ENCODE data around the gene C2CD3.

Gene C2CD3

DNA sequence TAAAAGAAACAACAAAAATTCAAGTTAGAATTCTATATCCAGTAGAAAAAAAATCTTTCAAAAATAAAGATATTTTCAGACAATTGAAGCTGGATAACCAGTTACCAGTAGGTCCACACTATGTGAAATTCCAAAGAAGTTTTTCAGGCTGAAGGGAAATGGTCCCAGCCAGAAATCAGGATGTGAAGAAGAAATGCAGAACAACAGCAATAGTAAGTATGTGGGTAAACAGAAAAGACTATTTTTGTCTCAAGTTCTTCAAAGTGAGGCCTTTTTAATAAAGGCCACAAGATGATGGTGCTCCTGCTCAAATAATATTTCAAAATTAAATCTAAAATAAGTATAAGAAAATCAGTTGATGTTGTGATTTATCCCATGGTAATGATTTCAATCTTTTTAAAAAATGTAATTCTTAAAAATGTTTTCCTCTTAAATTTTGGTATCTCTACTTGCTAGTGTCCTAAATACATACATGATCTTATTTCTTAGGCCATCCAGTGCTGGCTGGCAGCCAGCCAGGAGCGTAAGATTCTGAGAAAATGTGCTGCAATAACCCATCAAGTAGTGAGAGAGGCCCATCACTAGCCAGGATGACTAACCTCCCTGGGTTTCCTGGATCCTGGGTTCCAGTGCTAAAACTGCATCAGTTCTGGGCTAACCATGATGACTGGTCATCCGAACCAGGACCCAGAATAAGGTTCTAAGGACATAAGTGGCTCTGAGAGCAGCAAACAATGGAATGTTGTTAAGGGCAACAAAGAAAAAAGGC is 146.4 kb downstream of the C2CD3 start:
- in situ Hi-C loops (cut with HindIII; ENCODE audit: low sequenced_read_pairs), result no loop called here

GRCh38 chr11:74023276-74023675 is 147.5 kb downstream of the C2CD3 start:
- in situ Hi-C loops (cut with HindIII; ENCODE audit: low sequenced_read_pairs), result no loop called here

DNA sequence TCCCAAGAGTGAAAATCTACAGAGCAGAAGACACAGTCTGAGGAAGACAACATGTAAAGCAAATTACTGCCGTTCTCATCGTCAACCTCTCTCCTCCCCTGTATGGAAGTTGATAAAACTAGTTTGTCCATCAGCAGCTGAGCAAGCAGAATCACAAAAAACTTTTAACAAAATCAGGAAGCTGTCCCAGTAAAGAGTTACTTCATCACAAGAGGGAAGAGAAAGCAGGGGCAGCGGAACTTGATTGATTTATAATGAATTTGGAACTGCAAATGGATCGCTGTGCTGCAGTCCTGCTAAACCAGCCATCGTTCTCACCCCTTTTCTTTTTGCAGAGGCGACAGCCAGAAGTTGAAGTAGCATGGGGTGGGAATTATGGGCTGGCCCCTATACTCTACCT is 148.3 kb downstream of the C2CD3 start:
- in situ Hi-C loops (cut with HindIII; ENCODE audit: low sequenced_read_pairs), result no loop called here

DNA sequence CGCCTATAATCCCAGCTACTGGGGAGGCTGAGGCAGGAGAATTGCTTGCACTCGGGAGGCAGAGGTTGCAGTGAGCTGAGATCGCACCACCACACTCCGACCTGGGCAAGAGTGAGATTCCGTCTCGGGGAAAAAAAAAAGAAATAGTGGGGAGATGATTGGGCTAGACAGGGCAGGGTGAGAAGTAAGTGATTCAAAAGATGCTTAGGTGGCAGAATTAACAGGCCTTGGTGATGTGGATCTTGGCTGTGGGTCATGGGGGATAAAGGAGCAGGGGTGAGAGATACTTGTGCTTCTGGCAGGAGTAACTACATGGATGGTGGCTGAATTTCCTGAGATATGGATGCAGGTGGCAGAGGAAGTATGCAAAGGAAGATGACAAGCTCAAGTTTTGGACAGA is 148.8 kb downstream of the C2CD3 start:
- in situ Hi-C loops (cut with HindIII; ENCODE audit: low sequenced_read_pairs), result no loop called here

- in situ Hi-C loops (cut with HindIII; ENCODE audit: low sequenced_read_pairs), result no loop called here
Measured at GRCh38 chr11:74020539-74020938, 150.3 kb downstream of the C2CD3 start.

DNA sequence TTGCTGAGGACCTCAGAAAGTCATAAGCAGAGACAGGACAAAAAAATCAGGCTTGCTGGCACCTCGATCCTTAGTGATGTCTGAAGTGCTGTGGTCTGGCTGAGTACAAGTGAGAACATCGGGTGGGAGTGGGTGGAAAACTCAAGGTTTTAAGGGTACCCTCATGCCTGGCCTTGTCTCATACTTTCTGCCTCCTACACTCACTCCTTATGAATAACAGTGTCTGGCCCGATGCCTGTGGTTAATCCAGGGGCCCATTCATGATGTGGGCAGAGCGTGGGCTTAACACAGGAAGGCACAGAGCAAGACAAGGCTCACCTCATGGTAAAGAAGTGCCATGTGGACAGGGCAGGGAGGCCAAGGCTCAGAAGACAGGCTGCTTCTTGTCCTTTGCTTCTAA is 150.9 kb downstream of the C2CD3 start:
- in situ Hi-C loops (cut with HindIII; ENCODE audit: low sequenced_read_pairs), result no loop called here

DNA sequence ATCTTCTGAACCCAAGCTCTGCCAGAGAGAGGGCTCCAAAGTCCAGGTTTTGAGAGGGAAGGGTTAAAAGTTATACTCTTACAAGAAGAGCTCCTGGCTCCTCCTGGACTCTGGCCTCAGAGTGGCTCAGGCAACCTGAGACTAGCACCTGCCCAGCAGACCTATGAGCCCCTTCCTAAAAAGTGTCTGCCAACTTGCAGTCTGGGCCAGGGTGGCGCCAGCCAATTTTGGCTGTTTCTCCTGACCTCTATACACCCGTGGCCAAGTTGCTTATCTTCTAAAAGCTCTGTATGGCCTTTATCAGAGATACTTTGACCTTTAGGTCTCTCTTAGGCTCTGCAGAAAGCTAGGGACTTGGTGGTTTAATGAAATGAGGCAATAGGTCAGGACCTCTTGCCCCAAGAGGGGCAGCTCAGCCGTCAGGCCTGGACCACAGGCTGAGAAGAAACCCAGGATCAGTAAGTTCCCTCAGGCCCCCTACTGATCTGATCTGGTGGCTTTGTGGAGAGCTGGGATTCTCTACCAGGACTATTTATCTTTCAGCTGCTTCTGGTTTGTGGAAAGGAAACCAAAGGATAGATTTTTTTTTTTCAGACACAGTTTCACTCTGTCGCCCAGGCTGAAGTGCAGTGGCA is 151.6 kb downstream of the C2CD3 start:
- in situ Hi-C loops (cut with HindIII; ENCODE audit: low sequenced_read_pairs), result no loop called here

- in situ Hi-C loops (cut with HindIII; ENCODE audit: low sequenced_read_pairs), result no loop called here
Measured at GRCh38 chr11:74018331-74019005, 152.3 kb downstream of the C2CD3 start.

- in situ Hi-C loops (cut with HindIII; ENCODE audit: low sequenced_read_pairs), result no loop called here
Measured at GRCh38 chr11:74017631-74018030, 153.2 kb downstream of the C2CD3 start.

GRCh38 chr11:74015919-74016684 is 154.7 kb downstream of the C2CD3 start:
- in situ Hi-C loops (cut with HindIII; ENCODE audit: low sequenced_read_pairs), result no loop called here

DNA sequence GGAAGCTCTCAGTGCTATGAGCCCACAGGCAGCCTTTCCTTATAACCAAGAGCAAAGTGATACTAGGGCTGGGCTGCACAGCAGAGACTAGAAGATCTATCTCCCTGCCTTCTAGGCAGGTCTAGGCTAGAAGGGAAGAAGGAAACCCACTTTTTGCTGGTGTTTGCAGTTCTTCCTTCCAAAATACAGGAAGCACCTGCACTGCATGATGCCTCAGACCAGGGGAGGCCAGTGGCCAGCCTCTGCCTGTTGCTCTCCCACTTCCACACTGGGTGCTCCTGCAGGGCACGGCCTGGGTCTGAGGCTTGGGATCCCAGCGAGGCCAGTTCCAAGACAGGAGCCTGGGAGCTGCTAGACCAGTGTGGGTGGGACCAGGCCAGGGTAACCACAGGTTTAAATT is 155.9 kb downstream of the C2CD3 start:
- in situ Hi-C loops (cut with HindIII; ENCODE audit: low sequenced_read_pairs), result no loop called here

DNA sequence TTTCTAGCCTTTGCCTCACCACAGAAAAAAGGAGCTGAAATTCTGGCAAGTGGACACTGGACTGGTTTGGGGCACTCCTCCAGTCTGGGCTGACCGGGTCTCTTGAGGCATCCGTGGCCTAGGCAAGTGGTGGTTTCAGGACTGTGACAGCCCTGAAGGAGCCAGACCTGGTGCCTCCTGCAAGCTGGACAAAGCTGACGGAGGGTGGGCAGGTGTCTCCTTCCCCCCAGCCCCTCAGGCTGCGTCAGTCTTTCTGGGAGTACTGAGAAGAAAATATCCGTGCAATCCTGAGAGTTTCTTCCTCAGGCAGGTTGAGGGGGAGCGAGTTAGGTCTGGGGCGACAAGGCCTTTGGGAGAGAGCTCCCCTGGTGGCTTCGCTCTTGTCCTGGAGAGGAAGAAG is 157.7 kb downstream of the C2CD3 start:
- in situ Hi-C loops (cut with HindIII; ENCODE audit: low sequenced_read_pairs), result no loop called here

GRCh38 chr11:74012074-74012809 is 158.6 kb downstream of the C2CD3 start:
- in situ Hi-C loops (cut with HindIII; ENCODE audit: low sequenced_read_pairs), result no loop called here

GRCh38 chr11:74011360-74012073 is 159.3 kb downstream of the C2CD3 start:
- in situ Hi-C loops (cut with HindIII; ENCODE audit: low sequenced_read_pairs), result no loop called here

DNA sequence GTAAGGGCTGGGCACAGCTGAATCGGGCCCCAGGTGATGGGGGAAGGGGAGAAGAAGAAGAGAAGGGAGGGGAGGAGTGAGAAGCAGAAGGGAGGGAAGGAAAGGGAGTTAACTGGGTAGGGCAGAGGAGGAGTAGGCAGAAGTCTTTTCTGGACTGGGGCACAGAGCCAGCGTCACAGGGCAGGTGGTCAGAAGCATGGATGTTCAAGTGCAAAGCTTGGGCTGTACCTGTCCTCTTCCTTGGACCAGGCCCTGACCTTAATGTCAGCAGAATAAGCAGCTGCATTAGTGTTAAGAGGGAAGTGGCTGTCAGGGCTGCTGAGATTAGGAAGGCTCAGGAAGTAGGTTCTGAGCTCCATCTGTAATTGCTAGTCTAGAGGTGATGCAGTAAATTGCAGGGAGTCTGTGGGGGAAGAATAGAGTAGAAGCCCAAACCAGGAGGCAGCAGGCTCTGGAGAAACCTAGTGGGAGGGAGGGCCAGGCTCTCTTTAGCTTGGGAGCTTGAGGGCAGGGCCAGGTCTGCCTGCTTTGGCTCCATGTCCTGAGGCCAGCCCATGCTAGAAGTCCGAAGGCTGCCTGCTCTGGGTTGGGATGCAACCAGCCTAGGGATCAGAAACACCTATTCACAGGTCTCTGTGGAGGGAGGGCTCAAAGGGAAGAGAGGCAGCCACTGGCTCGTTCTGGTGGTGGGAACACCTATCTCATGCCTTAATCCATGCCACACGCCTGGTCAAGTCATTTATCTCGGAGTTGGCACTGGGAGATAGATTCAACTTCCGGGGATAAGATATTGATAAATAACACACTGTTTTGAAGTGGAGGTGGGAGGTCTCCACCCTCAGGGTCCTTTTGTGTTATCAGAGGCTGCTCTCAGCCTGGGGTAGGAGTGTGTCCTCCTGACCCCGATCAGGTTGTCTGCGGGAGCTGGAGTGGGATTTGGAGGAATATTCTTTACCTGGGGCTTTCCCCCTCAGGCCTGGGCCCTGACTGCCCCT is 160.2 kb downstream of the C2CD3 start:
- in situ Hi-C loops (cut with HindIII; ENCODE audit: low sequenced_read_pairs), result no loop called here

DNA sequence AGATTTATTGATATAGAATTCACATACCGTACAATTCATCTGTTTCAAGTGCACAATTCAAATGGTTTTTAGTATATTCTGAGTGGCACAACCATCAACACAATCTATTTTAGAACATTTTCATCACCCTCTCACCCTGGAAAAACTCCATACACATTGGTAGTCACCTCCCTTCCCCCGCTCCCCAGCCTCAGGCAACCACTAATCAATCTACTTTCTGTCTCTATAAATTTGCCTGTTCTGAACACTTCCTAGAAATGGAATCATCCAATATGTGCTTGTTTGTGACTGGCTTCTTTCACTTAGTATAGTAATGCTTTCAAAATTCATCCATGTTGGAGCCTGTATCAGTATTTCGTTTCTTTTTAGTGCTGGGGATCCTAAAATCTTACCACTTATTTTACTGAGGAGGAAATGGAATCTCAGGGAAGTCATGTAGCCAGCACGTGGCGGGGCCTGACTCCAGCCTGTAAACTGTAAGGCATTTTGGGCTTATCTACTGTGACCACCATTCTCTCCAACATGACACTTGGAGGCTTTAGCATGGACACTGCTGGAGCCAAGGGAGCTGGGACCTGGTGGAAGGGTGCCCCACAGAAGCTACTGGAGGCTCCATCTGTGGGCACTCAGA is 161.0 kb downstream of the C2CD3 start:
- in situ Hi-C loops (cut with HindIII; ENCODE audit: low sequenced_read_pairs), result no loop called here

DNA sequence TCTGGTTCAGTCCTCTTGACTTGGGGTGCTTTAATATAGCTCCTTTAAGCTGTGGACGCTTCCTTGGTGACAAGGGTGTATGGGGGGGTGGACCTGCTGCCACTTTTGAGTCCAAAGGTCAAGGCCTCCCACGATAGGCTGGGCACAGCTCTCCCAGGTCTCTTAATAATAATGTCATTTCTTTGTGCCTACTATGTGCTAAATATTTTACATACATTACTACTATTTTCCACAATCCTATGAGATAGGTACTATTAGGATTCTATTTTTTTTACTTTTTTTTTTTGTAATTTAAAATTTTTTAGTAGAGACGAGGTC is 161.6 kb downstream of the C2CD3 start:
- in situ Hi-C loops (cut with HindIII; ENCODE audit: low sequenced_read_pairs), result no loop called here

DNA sequence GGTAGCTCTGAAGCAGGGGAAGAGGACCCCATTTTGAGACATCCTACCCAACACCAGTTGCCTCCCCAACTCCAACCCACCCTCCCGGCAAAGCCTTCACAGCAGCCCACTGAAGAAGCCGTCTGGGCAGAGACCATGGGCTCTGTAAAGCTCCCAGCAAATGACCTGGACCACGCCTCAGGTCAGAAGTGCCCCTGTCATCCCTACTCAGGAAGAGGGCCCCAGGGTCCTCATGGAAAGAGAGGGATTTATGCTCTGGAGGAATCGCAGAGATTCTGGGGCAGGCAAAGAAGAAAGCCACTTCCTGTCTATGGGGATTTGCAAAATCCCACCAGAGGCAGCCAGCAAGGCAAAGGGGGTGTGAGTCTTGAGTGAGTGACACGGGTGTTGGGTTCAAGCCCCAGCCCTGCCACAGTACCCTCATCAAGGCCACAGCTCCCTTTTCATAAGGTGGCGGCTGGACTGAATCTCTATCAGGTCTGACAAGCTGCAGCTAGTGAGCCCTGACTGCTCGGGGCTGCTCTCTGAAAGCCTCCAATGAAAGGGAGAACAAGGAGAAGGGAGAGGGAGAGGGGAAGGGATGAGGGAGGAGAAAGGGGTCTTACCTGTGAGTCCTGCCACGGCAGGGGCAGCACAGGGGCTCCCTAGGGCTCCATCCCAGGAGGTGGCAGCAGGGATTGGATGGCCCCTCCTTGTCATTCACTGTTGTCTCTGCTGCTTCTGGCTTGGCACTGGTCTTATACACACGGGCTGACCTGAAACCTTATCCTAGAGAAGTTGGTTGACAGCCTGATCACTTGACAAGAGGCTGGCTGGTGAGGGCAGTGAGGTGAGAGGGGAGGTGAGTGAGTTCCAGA is 162.2 kb downstream of the C2CD3 start, which contains the start of gene UCP3:
TSS of gene UCP3 (minus strand) at position 713 of the 857 bp plus-strand sequence. CDS start 2,043 bp downstream, outside the sequence.
- in situ Hi-C loops (cut with HindIII; ENCODE audit: low sequenced_read_pairs), result no loop called here

Data from DLD1 (cell line).